Measurements from ENCODE around the gene FOS.
A peak's percentile ranks its signal among the peaks of the same experiment; 100 is the strongest.

The FOS gene

DNA sequence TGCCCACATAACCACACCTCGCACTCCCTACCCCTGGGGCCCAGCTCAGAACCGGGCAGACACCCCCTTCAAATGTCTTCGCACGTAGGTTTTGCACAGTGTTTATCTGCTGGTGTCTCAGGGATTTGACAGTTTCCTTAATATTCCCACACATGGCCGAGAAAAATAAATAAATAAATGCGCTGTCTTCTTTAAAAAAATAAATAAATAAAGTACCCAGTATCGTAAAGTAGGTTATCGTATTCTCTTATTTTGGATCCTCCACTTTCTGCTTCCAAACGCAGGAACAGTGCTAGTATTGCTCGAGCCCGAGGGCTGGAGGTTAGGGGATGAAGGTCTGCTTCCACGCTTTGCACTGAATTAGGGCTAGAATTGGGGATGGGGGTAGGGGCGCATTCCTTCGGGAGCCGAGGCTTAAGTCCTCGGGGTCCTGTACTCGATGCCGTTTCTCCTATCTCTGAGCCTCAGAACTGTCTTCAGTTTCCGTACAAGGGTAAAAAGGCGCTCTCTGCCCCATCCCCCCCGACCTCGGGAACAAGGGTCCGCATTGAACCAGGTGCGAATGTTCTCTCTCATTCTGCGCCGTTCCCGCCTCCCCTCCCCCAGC, 710 bp upstream of the FOS start:
- no peak for DNase-seq

GRCh38 chr14:75279153-75279762, 630 bp downstream of the FOS start:
- peak; percentile 65 to 71 for DNase-seq

DNA sequence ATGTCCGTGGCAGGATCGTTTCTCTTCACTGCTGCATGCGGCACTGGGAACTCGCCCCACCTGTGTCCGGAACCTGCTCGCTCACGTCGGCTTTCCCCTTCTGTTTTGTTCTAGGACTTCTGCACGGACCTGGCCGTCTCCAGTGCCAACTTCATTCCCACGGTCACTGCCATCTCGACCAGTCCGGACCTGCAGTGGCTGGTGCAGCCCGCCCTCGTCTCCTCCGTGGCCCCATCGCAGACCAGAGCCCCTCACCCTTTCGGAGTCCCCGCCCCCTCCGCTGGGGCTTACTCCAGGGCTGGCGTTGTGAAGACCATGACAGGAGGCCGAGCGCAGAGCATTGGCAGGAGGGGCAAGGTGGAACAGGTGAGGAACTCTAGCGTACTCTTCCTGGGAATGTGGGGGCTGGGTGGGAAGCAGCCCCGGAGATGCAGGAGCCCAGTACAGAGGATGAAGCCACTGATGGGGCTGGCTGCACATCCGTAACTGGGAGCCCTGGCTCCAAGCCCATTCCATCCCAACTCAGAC, 1.2 kb downstream of the FOS start:
- DNase-seq = peak in 1 of 2 donors; percentile 48

DNA sequence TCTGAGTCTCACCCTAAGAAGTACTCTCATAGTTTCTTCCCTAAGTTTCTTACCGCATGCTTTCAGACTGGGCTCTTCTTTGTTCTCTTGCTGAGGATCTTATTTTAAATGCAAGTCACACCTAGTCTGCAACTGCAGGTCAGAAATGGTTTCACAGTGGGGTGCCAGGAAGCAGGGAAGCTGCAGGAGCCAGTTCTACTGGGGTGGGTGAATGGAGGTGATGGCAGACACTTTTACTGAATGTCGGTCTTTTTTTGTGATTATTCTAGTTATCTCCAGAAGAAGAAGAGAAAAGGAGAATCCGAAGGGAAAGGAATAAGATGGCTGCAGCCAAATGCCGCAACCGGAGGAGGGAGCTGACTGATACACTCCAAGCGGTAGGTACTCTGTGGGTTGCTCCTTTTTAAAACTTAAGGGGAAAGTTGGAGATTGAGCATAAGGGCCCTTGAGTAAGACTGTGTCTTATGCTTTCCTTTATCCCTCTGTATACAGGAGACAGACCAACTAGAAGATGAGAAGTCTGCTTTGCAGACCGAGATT, 1.7 kb downstream of the FOS start:
- peak in 1 of 2 donors; percentile 52 for DNase-seq

- DNase-seq = peak; percentile 78 to 80
Measured at GRCh38 chr14:75280831-75281653, 2.4 kb downstream of the FOS start.

GRCh38 chr14:75281654-75282019, 3.0 kb downstream of the FOS start:
- DNase-seq = no peak

DNA sequence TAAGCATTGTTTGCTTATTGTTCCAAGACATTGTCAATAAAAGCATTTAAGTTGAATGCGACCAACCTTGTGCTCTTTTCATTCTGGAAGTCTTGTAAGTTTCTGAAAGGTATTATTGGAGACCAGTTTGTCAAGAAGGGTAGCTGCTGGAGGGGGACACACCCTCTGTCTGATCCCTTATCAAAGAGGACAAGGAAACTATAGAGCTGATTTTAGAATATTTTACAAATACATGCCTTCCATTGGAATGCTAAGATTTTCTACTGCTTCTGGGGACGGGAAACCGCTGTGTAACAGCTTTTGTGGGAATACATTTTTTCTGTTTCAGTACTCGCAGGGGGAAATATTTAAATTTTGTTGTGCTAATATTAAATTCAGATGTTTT, 3.5 kb downstream of the FOS start:
- DNase-seq = peak; percentile 80 to 84

GRCh38 chr14:75282555-75283161, 4.0 kb downstream of the FOS start:
- peak; percentile 87 to 89 for DNase-seq

DNA sequence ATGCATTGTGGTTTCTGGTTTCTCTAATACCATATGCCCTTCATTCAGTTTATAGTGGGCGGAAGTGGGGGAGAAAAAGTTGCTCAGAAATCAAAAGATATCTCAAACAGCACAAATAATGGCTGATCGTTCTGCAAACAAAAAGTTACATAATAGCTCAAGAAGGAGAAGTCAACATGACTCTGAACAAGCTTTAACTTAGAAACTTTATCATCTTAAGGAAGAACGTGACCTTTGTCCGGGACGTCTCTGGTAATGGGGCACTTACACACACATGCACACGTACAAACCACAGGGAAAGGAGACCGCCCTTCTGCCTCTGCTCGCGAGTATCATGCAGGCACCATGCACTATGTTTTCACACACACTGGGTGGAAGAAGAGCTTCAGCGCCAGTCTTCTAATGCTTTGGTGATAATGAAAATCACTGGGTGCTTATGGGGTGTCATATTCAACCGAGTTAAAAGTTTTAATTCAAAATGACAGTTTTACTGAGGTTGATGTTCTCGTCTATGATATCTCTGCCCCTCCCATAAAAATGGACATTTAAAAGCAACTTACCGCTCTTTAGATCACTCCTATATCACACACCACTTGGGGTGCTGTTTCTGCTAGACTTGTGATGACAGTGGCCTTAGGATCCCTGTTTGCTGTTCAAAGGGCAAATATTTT, 4.7 kb downstream of the FOS start:
- DNase-seq = peak; percentile 82

DNA sequence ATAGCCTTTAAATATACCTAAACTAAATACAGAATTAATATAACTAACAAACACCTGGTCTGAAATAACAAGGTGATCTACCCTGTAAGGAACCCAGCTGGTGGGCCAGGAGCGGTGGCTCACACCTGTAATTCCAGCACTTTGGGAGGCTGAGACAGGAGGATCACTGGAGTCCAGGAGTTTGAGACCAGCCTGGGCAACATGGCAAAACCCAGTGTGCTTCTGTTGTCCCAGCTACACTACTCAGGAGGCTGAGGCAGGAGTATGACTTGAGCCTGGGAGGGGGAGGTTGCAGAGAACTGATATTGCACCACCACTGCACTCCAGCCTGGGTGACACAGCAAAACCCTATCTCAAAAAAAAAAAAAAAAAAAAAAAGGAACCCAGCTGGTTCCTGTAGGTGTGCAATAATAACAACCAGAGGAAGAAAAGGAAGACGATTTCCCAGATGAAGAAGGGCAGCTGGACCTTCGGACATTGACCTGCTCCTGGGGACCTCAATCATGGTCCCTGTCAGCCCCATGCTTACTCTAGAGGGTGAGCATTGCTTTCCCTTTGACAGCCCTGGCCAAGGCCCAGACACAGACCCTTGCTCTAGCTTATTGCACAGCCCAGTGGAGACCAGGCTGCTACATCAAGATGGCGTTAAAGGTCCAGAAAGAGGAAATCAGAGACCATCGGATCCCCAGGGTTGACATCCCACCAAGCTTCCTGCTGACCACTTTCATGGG, 5.4 kb downstream of the FOS start:
- DNase-seq = peak; percentile 72 to 78

- no peak for DNase-seq
Measured at GRCh38 chr14:75285331-75285730, 6.7 kb downstream of the FOS start.

GRCh38 chr14:75286313-75286712, 7.7 kb downstream of the FOS start:
- no peak for DNase-seq

GRCh38 chr14:75289840-75290388, 11.3 kb downstream of the FOS start:
- no peak for DNase-seq

DNA sequence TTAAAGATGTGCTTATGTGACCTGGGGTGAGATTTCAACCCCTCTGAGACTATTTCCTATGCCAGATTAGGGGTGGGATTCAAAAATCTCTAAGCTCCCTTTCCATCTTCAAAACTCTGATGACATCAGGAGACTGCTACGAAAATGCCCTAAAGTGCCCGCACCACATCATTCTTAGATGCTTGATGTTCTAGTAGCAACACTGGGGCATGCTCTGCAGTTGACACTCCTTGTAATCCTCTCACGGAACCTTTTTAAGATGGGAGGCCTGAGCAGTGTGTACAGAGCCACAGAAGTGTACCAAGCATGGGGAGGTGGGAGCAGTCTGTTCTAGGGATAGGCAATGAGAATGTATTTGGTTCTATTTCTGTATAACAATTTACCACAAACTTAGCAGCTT, 12.2 kb downstream of the FOS start:
- DNase-seq = no peak

DNA sequence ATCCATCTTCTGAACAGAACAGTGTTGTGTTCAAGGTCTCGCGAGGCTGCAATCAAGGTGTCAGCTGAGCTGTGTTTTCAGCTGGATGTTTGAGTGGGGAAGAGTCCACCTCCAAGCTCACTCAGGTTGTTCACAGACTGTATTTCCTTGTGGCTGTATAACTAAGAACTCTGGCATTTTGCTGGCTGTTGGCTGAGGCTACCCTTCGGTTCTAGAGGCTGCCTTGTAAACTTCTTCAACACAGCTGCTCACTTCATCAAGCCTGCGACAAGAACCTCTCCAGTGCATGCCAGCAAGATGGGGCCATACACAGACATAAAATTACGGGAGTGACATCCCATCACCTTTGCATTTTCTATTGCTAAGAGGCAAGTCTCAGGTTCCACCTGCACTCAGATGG, 12.7 kb downstream of the FOS start:
- no peak for DNase-seq

DNA sequence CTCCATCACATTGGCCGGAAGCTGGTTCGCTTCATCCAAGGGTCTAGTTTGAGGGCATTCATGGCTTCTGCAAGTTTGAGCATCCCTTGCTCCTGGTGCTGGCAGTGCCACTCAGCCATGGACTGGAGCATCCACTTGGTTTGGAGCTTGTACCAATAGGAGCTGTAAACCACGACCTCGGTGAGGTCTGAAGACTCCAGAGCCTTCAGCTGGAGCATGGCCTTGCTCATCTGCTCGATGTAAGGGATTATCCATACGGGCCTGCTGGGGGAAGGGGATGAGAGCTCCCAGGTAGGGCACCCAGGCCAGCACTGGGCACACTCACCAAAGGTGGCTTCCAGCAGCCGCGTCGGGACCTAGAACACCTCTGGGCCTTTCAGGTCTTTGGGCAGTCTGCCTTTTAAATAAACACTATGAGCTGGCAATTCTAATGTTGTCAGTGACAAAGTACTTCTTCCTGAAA, 13.5 kb downstream of the FOS start:
- no peak for DNase-seq

DNA sequence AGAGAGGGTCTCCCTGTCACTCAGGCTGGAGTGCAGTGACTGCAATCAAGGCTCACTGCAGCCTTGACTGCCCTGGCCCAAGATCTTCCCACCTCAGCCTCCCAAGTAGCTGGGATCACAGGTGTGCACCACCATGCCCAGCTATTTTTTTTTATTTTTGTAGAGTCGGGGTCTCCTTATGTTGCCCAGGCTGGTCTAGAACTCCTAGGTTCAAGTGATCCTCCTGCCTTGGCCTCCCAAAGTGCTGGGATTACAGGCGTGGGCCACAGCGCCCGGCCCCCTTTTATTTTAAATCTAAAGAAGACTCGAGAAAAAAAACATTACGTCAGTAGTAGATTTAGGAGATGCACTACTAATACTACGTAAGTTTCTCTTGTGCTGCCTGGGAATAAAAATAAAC, 14.3 kb downstream of the FOS start:
- no peak for DNase-seq

GRCh38 chr14:75293920-75294648, 15.5 kb downstream of the FOS start:
- DNase-seq = peak; percentile 97

- peak in 1 of 2 donors; percentile 23 for DNase-seq
Measured at GRCh38 chr14:75294649-75295033, 16.0 kb downstream of the FOS start.

DNA sequence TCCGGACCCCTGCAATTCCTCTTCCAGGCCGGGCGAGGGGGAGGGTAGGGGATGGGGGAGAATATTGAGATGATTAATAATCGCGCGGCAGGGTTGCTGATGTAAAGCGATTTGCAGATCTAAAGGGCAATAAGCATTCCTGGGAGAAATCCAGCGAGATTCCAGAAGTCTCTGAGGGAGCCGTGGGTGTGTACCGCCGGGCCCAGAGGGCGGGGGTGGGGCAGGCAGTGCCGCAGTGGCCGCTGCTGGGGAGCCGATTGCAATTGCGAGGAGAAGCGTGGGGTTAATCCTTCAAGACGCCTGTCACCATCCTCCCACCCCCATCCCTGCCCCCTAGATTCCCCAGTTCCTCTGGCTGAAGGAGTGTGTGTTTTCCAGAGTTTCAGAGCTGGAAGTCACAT, 16.4 kb downstream of the FOS start:
- DNase-seq = peak; percentile 40 to 45
